Ecto neural progenitor cell (in vitro differentiated cells): Measurements from ENCODE around the gene GPR183.

Source experiments
- DNase-seq: peaks from one replicate; pipeline ENCODE4 v3.0.0-alpha.2; 2018; ENCODE audit warnings: low spot score

The GPR183 gene

DNA sequence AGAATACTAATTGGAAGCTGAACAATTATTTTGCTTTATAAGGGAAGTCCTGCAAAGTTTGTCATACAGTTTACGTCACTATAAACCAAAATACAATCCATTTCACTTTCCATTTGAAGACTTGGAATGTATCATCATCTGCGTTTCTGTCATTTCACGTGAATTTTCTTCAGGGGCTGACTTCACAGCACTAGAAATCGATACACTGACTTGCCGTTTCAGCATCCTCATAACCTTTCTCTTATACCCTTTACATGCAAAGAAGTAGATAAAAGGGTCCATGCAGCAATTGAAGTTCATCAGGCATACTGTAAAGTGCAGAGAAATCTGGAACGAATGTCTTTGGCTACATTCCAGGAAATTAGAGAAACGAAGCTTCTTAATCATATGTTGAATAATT is 12.2 kb downstream of the GPR183 start:
- no peak for DNase-seq

DNA sequence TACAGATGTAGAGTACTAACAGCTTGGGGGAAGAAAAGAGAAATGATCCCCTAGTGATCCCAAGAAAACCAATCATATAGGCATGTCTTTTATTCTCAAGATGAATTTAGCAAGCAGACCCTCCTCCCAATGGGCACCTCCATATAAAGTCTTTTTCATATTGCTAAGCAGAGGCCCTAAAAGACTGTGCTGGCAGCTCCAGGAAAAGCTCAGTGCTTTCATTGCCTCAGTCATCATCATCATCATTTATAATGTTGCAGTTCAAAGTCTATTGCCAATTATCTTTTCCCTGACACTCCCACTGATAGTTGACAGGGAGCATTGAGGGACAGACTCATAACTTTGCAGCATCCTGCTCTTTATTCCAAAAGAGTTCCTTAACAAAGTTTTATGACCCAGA is 13.0 kb downstream of the GPR183 start:
- DNase-seq: no peak

DNA sequence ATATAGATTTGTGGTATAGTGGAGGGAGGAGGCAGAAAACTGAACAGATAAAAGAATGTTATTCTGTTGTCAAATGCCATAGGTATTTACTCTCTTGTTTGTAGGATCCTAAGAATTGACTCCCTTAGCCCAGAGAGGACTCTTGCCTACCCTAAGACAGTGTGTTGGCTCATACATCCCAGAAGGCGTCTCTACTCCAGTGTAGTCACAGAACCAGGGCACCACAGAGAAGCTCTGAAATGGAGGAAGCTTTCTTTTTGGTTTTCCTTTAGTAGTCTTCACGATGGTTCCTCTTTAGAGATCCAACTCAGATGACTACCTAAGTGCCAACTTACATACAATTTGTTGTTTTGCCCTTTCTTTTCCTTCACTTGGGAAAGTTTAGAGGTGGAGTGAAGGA is 14.0 kb downstream of the GPR183 start:
- no peak for DNase-seq

DNA sequence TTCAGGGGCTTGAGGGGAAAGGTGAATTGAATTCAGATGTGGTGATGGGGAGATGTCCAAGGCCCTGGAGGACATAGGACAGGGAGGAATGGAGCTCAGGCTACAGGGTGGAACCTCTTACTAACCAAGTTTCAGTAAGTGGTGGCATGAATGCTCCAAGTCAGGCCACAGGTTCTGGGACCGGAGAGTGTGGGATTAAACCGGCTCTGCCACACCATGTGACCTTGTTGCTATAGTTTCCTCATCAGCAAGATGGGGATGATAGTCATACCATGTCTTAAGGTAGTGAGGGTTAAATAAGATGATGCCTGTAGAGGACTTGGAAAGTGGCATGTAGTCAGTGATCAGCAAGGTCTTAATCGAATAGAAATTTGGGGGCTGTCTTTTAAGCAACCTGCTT is 16.3 kb downstream of the GPR183 start:
- DNase-seq: no peak

DNA sequence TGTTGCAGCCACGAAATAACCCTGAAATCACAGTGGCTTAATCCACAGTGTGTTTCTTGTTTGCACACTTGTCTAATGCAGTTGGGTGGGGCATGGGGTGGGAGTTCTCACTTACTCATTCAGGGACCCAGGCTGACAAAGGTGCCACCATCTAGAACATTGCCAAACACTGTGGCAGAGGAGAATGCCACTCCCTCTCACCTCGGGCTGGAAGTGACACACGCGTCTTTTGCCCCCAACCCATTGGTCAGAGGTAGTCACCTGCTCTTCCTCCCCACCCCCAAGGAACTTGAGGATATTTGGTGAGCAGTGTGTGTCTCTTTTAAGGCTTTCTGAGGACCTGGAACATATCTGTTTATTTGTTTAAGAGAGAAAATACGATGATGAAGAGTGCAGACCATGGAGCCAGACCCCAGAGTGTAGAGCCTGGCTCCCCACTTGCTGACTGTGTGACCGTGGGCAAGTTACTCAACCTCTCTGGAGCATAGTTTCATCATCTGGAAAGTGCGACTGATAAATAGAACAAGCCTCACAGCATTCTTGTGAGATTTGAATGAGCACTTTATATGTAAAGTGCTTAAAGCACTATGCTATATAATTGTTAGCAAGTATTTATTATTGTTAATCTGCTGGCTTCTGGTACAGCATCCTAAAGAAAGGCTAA is 17.4 kb downstream of the GPR183 start:
- DNase-seq: no peak

DNA sequence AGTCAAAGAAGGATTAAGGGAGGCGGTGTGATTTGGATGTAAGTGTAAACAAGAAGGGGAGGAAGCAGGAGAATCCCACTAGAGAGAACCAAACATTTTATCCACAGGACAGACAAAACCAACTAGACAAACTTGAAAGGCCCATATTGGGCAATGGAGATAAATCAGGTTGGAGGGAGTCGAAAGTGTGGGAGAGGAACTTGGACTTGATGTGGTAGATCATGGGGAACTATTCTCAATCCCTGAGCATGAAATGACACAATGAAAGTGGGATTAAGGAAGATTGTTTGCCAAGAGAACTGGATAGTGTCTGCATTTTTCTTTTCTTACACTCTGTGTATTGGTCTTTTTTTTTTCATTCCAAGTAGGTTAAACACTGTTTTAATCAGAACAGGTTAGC is 17.9 kb downstream of the GPR183 start:
- no peak for DNase-seq

DNA sequence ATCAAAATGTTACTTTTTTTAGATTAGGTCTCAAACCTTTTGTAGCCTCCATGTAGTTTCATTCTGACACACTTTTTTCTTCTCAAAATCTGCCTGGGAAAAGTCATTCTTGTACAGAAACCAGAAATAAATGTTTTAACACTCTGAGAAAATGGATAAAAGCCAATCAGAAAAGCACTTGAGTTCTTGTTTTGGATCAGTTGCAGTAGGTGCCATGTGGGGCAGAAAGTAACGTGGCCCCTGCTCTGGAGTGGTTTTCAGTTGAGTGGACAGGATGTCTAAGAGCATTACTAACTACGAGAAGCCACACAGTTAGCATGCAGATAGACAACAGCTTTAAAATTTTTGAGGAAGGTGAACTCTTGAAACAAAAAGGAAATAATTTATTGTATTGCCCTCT is 19.1 kb downstream of the GPR183 start:
- DNase-seq: no peak

DNA sequence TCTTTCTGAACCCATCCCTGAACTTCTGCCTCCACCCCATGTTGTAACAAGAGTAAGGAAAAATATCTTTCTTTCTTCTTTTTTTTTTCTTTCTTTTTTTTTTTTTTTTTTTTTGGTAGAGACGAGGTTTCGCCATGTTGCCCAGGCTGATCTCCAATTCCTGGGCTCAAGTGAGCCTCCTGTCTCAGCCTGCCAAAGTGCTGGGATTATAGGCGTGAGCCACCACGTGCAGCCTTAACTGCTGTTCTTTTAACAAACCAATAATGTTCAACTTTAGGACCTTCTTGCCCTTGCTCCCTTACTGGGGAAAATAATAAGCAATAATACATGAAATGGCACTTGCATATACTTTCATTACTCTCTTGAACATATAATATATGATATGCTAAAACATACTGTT is 19.6 kb downstream of the GPR183 start:
- DNase-seq: no peak

DNA sequence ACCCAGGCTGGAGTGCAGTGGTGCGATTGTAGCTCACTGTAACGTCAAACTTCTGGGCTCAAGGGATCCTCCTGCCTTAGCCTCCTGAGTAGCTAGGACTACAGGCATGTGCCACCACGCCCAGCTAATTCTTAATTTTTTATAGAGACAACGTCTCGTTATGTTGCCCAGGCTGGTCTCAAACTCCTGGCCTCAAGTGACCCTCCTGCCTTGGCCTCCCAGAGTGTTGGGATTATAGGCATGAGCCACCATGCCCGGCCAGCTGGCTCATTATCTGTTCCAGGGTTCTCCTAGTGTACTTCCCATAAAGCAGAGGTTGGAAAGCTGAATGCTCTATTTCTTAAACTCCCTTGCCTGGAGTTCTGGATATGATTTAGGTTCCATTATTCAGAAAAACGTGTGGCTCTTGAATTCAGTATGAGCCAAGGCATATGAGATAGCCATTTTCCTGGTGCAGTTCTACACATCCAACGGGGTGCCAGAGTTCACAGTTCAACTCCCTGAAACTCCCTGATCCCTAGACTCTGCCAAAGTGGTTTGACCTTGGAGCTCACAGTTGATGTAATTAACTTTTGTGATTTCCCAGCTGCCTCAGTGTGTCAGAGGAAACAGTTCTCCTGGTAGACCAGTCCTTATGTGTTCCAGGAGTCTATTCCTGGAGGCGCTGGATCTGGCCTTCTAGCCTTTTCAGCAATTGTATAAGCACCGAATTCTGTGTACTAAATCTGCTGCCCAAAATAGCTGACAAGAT is 21.6 kb downstream of the GPR183 start:
- no peak for DNase-seq

DNA sequence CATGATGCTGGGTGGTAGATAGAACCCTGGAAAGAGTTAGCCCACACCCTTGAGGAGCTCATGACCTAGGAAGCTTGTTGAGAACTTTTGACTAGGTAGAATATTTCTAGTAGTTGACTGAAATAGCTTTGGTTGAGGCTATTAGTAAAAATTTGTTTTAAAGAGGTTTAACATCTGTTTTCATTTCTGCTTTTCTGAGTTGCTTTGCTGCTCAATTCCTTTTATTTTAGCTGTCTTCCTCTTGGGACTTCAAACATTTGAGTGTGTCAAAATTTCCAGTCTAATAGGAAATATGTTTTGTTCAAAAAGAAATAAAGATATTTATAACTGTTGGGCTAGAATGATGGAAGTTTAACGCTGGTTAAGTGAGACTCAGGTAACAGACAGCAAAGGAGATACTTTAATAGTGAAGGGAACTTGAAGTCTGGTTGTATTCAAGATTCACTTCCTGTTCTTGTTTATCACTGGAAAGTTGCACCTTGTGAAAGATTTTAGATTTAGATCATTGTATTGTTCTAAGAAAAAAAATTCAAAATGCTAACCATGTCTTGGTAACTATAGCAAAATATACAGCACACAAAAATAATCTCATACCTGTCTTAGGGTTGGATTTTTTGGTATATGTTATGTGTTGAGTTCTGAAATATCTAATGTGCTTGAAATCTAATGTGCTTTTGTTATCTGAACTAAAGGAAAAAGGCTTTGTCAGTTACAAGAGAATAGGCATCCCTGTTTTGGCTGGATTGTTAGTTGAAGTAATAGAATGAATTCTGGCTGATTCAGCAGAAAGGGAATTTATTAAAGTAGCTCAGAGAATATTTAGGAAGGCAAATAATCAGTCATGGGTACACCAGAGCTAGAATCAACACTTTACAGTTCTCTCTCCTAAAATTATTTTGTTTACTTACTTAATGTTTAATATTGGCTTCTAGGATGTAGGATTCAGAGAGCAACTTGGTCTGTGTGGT is 24.7 kb downstream of the GPR183 start:
- no peak for DNase-seq

DNA sequence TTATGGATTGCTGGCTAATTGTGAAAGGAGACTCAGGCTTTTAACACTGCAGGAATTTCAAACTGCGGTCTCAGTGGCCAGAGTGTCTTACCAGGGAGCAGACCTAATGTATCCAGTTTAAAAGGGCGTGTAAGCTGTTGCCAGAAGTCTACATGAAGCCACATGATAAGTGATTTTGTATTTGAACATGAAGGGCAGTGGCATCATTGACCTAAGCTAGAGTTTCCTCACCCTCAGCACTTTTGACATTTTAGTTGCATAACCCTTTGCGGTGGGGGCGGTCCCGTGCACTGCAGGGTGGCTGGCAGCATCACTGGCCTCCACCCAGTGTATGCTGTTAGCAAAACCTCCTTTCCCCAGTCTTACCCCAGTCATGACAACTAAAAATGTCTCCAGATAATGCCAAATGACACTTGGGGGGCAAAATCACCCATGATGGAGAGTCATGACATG is 25.4 kb downstream of the GPR183 start:
- DNase-seq: no peak

DNA sequence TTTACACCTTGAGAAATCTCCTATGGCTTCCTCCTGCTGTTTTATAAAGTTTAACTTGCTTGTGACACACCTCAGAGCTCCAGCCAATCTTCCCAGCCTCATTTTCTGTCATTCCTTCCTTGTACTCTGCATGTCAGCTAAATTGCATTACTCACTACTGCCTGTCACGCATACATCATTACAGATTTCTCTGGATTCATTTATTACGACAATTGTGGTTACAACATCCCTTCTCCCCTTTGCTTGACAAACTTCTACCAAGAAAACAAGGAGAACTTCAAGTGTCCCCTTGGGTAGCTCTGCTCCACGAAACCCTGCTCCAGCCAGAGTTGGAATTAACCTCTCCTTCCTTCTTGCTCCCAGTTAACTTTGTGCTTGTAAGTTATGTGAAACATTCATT is 27.0 kb downstream of the GPR183 start:
- DNase-seq: no peak

DNA sequence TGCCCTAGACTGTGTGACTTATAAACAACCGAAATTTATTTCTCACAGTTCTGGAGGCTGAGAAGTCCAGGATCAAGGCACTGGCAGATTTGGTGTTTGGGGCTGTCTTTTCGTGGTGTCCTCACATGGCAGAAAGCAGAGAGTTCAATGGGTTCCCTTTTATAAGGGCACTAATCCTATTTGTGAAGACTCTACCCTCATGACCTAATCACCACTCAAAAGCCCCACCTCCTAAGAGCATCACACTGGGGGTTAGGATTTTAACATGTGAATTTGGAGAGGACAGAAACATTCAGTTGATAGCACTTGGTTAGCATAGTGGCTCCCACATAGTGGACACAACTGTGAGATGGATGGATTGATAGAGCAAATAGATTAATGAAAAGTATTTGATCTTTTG is 27.6 kb downstream of the GPR183 start:
- no peak for DNase-seq

DNA sequence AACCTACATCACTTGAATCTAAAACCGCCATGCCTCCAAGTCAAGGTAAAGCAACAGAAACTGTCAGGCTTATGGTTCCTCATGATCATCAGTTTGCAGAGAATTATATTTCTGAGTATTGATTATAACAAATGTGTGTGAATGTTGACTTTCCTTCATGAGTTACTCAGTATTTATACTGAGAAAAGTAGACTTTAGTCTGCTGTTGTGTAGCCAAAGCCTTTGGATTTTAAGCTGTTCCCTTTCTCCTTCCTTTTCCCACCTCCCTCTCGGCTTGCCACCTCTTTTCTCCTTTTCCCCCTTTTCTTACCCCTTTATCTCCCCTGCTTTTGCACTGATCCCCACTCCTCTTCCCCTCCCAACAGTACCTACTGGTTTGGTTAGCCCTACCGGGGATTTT is 28.4 kb downstream of the GPR183 start:
- no peak for DNase-seq

DNA sequence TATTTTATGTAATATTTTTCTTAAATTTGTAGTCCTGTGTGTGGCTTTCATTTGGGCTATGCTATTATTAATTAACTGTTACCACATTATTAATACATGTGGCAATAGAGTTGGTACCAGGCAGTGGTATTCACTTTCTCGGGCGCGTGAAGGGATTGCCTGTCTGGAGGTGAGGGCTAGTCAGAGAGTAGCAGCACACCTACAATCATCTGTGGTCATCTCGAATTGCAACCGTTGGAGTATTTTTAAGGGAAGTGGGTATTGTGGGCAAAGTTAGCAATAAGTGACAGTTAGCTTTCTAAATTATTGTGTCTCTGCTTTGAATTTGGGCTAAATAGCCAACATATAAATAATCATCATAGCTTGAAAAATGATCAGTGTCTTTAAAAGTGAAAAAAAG is 29.0 kb downstream of the GPR183 start:
- no peak for DNase-seq

DNA sequence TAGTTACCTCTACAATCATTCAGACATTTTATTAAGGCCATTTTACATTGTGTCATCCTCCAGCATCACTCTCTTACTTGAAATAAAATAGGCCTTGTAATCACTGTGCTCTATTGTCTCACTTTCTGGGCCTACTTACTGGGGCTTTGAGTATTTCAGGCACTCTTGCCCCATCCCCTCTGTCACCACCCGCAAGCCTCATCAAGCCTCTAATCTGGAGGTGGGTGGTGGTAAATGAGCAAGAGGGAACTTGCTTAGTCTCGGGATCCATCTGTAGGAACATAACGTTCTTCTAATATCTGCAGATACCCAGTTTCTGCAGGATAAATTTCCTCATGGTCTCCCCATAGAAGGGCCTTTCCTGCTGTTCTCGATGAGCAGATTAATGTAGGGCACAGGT is 29.6 kb downstream of the GPR183 start:
- DNase-seq: no peak

DNA sequence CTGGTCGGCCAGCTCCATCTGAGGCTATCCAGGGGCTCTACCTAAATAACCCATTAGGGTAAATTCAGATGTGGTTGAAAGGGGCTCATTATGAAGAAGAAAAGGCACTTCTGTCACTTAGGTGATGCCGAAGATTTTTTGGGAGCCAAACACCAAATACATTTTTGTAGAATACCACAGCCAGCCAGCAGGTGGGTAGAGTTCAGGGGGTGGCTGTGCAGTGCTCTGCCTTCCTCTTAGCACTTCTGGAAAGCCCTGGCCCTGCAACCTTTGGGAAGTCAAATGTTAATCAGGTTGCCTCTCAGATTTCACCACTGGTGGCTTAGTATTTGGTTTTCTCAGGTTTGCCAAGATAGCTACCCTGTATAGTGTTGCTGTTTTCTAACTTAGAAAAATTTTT is 30.5 kb downstream of the GPR183 start:
- DNase-seq: no peak

DNA sequence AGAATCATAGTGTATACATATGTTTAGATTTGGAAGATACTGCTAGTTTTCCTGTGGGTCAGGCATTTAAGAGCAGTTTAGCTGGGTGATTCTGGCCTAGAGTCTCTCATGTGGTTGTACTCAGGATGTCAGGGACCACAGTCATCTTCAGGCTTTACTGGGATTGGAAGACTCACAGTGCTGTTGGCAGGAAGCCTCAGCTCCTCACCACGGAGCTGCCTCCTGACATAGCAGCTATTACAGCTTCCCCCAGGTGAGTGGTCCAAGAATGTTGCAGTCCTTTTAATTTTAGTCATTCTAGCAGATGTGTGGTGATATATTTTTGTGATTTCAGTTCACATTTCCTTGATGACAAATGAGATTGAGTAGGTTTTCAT is 32.1 kb downstream of the GPR183 start:
- no peak for DNase-seq

DNA sequence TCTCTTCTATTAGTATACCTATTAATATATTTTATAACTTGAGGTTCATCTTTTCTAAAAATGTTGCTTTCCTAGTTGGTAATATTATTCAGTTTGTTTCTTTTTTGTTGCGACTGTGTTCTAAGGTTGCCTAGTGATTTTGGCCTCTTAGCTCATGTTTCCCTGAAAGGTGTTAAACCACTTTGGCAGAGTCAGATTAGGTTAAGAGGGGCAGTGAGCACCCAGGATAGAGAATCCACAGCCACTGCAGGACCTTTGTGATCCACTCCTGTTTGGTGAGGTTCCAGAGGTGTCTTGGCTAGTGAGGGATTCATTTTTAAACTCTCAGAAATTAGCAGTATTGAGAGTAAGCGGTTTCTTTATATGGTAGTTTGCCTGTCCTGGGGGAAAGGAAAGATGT is 34.1 kb downstream of the GPR183 start:
- no peak for DNase-seq

DNA sequence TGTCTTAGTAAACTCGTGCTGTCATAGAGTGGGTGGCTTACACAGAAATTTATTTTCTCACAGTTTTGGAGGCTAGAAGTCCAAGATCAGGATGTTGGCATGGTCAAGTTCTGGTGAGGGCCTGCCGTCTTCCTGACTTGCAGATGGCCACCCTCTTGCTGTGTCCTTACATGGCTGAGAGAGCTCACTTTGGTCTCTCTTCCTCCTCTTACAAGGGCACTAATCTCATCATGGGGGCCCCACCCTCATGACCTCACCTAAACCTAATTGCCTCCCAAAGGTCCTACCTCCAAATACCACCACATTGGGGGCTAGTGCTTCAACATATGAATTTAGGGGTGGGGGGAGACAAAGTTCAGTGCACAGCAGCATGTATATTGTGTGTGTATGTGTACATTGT is 34.7 kb downstream of the GPR183 start:
- DNase-seq: no peak

DNA sequence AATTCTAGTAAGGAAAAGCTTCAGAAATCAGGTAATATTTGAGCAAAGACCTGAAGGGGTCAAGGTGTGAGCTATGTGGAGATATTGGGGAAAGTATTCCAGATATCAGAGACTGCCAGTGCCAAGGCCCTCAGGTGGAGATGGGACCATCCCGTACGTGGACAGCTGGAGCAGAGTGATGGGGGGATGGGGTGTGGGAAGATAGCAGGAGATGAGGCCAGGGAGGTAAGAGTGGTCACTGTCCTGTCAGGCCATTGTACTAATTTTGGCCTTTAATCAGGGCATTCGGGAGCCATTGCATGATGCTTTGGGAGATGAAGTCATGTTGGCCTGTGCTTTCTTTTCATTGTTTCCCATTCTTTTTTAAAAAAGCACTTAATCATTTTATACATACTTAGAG is 36.0 kb downstream of the GPR183 start:
- DNase-seq: no peak

DNA sequence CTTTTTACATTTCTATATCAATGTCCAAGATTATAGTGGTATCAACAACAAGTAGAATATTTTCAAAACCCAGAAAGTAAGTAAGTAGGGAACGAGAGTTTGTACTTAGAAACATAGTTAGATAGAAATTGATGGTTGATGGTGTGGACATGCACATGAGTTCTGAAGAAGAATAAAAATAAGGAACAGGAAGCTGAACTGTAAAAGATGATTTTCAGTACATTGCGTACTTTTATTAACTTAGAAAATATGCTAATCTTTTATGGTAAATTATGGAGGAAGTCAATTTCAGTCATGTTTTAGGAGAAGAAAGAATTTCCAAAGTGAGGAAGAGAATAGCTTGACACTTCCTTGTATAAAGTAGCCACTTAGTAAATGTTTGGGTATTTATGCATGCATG is 36.7 kb downstream of the GPR183 start:
- DNase-seq: no peak
